NCI-H1105 treated with DMSO at 0.1 percent for 48 hours (cell line): ENCODE data around the gene CNN3.

Source experiments
- DNase-seq: peaks from one replicate; lab custom pipeline; 2025; lab: John Stamatoyannopoulos, UW

The CNN3 gene

GRCh38 chr1:94926915-94927404 is at the start of gene CNN3:
CNN3 (minus strand) TSS chr1:94927110; CDS start chr1:94926894, 216 bp downstream.
- DNase-seq: peak; percentile 93

- no peak for DNase-seq
Measured at GRCh38 chr1:94974824-94975223, 47.9 kb upstream of the CNN3 start.

GRCh38 chr1:94974241-94974640 is 47.3 kb upstream of the CNN3 start:
- DNase-seq: no peak

GRCh38 chr1:94973309-94973922 is 46.5 kb upstream of the CNN3 start:
- no peak for DNase-seq

GRCh38 chr1:94971491-94971924 is 44.6 kb upstream of the CNN3 start:
- DNase-seq: no peak

- no peak for DNase-seq
Measured at GRCh38 chr1:94970783-94971182, 43.9 kb upstream of the CNN3 start.

- DNase-seq: no peak
Measured at GRCh38 chr1:94969137-94969536, 42.2 kb upstream of the CNN3 start.

GRCh38 chr1:94966033-94966432 is 39.1 kb upstream of the CNN3 start:
- DNase-seq: no peak

GRCh38 chr1:94963864-94964263 is 37.0 kb upstream of the CNN3 start:
- DNase-seq: no peak

GRCh38 chr1:94962409-94963265 is 35.7 kb upstream of the CNN3 start:
- no peak for DNase-seq

GRCh38 chr1:94961988-94962387 is 35.1 kb upstream of the CNN3 start:
- no peak for DNase-seq

- DNase-seq: no peak
Measured at GRCh38 chr1:94961582-94961981, 34.7 kb upstream of the CNN3 start.

- no peak for DNase-seq
Measured at GRCh38 chr1:94958081-94958480, 31.2 kb upstream of the CNN3 start.

GRCh38 chr1:94955767-94956632 is 29.1 kb upstream of the CNN3 start:
- no peak for DNase-seq

- no peak for DNase-seq
Measured at GRCh38 chr1:94954263-94955220, 27.6 kb upstream of the CNN3 start.

- no peak for DNase-seq
Measured at GRCh38 chr1:94953746-94954145, 26.8 kb upstream of the CNN3 start.

- no peak for DNase-seq
Measured at GRCh38 chr1:94953107-94953506, 26.2 kb upstream of the CNN3 start.

GRCh38 chr1:94952539-94952938 is 25.6 kb upstream of the CNN3 start:
- no peak for DNase-seq

GRCh38 chr1:94951509-94952208 is 24.7 kb upstream of the CNN3 start:
- no peak for DNase-seq

GRCh38 chr1:94951046-94951445 is 24.1 kb upstream of the CNN3 start:
- DNase-seq: no peak
